Upper lobe of left lung (tissue), 4 donors: ENCODE results near the gene TJP3.

Experiments
- EP300 ChIP-seq, 4 donors: sonication (generic); formaldehyde crosslinking; IDR thresholded peaks; one replicate each; pipeline ENCODE4 v1.5.1; 2017; ENCODE audit warnings: antibody characterized with exemption in 4 of 4, control low read depth in 2 of 4
- TF ChIP-seq, protein P1 (sequence below), 6 experiments: fragments of 450-650 bp in 4 of 6; fragments of 200-600 bp in 2 of 6; sonication (generic) in 2 of 6; IDR thresholded peaks; one replicate each; pipeline ENCODE4 v1.5.1; 2016 to 2019; ENCODE audit warnings: antibody characterized with exemption in 6 of 6

DNA sequence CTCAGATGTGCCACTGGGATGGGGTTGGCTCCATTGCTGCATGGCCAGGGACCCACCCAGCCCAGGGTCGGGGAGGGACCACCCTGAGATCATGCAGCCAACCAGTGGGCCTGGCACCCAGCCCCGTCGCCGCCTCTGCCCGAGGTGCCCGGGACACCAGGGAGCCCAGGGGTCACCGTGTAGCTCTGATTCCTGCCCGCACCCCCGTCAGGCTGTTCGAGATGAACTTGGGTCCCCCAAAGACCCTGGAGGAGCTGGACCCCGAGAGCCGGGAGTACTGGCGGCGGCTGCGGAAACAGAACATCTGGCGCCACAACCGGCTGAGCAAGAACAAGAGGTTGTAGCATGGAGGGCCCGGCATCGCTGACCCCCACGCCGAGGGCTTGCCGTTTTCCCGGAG, 58.9 kb downstream of the TJP3 start:
- TF ChIP-seq, protein P1, sequence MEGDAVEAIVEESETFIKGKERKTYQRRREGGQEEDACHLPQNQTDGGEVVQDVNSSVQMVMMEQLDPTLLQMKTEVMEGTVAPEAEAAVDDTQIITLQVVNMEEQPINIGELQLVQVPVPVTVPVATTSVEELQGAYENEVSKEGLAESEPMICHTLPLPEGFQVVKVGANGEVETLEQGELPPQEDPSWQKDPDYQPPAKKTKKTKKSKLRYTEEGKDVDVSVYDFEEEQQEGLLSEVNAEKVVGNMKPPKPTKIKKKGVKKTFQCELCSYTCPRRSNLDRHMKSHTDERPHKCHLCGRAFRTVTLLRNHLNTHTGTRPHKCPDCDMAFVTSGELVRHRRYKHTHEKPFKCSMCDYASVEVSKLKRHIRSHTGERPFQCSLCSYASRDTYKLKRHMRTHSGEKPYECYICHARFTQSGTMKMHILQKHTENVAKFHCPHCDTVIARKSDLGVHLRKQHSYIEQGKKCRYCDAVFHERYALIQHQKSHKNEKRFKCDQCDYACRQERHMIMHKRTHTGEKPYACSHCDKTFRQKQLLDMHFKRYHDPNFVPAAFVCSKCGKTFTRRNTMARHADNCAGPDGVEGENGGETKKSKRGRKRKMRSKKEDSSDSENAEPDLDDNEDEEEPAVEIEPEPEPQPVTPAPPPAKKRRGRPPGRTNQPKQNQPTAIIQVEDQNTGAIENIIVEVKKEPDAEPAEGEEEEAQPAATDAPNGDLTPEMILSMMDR (IDR thresholded peaks at IDR 0.05): no peak
- no peak for TF ChIP-seq EP300 (IDR thresholded peaks at IDR 0.05)
